SK-N-SH (cell line): ENCODE data around the gene LMOD2. TPM values are rescaled to one million over a fixed set of nuclear protein-coding genes. Genes with fewer than 3 reads are reported as not detected.

Source experiments
- CTCF ChIA-PET: fragments of 300-600, 350-600 bp; formaldehyde crosslinking; extraction: SDS; loops from one replicate; lab custom pipeline; 2021; lab: Yijun Ruan, JAX
- POLR2A ChIA-PET: fragments of 350-600 bp; sonication (Branson Sonifier 250); formaldehyde crosslinking; extraction: SDS; loops from one replicate; lab custom pipeline; 2020; ENCODE audit warnings: antibody characterized with exemption, inconsistent platforms; lab: Yijun Ruan, JAX
- DNase-seq: peaks from one replicate; pipeline ENCODE4 v3.0.0; 2012
- H2AFZ ChIP-seq: fragments of 200-600 bp; sonication (generic); 2 replicates; pipeline ENCODE4 v1.8.1; 2016; ENCODE audit warnings: antibody characterized with exemption, mild to moderate bottlenecking, low read depth
- H3F3A ChIP-seq: fragments of 200-600 bp; sonication (generic); replicated peaks from 2 replicates; pipeline ENCODE3; 2016; ENCODE audit warnings: antibody characterized with exemption, mild to moderate bottlenecking; ENCODE audit not compliant: insufficient read depth
- H3K27ac ChIP-seq, 2 experiments: fragments of 200-500 bp in 1 of 2; fragments of 200-600 bp in 1 of 2; sonication (Bioruptor generic) in 1 of 2; sonication (generic), shearing (Covaris generic) in 1 of 2; 2 replicates each; pipeline versions ENCODE4 v1.5.1 to v1.6.1; 2014 to 2016; ENCODE audit warnings: low read depth in 2 of 2, inconsistent platforms in 1 of 2, low read length in 1 of 2, mild to moderate bottlenecking in 1 of 2, mixed read lengths in 1 of 2
- H3K27me3 ChIP-seq: fragments of 200-600 bp; sonication (generic), shearing (Covaris generic); 2 replicates; pipeline ENCODE4 v1.6.1; 2016; ENCODE audit warnings: mixed run types; ENCODE audit not compliant: insufficient read depth
- H3K36me3 ChIP-seq, 2 experiments: fragments of 200-500 bp in 1 of 2; fragments of 200-600 bp in 1 of 2; sonication (Bioruptor generic) in 1 of 2; sonication (generic) in 1 of 2; replicated peaks in 1 of 2; 2 replicates each; pipeline versions ENCODE3 to v1.5.1; 2014 to 2016; ENCODE audit warnings: low read length in 1 of 2, mild to moderate bottlenecking in 1 of 2; ENCODE audit not compliant: insufficient read depth in 2 of 2, control insufficient read depth in 1 of 2
- H3K4me1 ChIP-seq, 2 experiments: fragments of 200-500 bp in 1 of 2; fragments of 200-600 bp in 1 of 2; sonication (Bioruptor generic) in 1 of 2; sonication (generic), shearing (Covaris generic) in 1 of 2; 2 replicates each; pipeline versions ENCODE4 v1.5.1 to v1.6.1; 2014 to 2016; ENCODE audit warnings: low read depth in 1 of 2, low read length in 1 of 2, mixed run types in 1 of 2; ENCODE audit not compliant: insufficient read depth in 2 of 2, control insufficient read depth in 1 of 2
- H3K4me2 ChIP-seq: fragments of 200-600 bp; sonication (generic), shearing (Covaris generic); 2 replicates; pipeline ENCODE4 v1.6.1; 2017; ENCODE audit warnings: mixed run types
- H3K4me3 ChIP-seq, 2 experiments: fragments of 200-500 bp in 1 of 2; fragments of 200-600 bp in 1 of 2; sonication (Bioruptor generic) in 1 of 2; sonication (generic), shearing (Covaris generic) in 1 of 2; 2 replicates each; pipeline versions ENCODE4 v1.5.1 to v1.8.1; 2014 to 2016; ENCODE audit warnings: low read depth in 2 of 2, inconsistent platforms in 1 of 2, low read length in 1 of 2, mild to moderate bottlenecking in 1 of 2, mixed read lengths in 1 of 2, moderate library complexity in 1 of 2
- H3K79me2 ChIP-seq: fragments of 200-600 bp; sonication (generic); 2 replicates; pipeline ENCODE4 v1.8.1; 2017; ENCODE audit warnings: mild to moderate bottlenecking; ENCODE audit not compliant: insufficient read depth
- H3K9ac ChIP-seq: fragments of 200-600 bp; sonication (generic); 2 replicates; pipeline ENCODE4 v1.6.1; 2017; ENCODE audit warnings: mixed run types
- H3K9me2 ChIP-seq: fragments of 200-600 bp; sonication (generic); 2 replicates; pipeline ENCODE4 v1.6.1; 2017; ENCODE audit warnings: mixed run types
- H3K9me3 ChIP-seq: fragments of 200-600 bp; sonication (generic); 2 replicates; pipeline ENCODE4 v1.6.1; 2017; ENCODE audit warnings: mixed run types, mild to moderate bottlenecking, moderate library complexity
- H4K20me1 ChIP-seq: fragments of 200-600 bp; sonication (generic); 2 replicates; pipeline ENCODE4 v1.6.1; 2017; ENCODE audit warnings: mild to moderate bottlenecking, mixed run types; ENCODE audit not compliant: insufficient read depth
- CHD2 ChIP-seq: fragments of 150-350 bp; IDR thresholded peaks from 2 replicates; pipeline ENCODE4 v1.6.1; 2018; ENCODE audit warnings: low read length; ENCODE audit not compliant: partially characterized antibody
- GABPA ChIP-seq: IDR thresholded peaks from 2 replicates; pipeline ENCODE4 v1.4.0; 2012; ENCODE audit warnings: low read depth, mild to moderate bottlenecking
- JUND ChIP-seq: IDR thresholded peaks from 2 replicates; pipeline ENCODE4 v1.4.0; 2012
- NRF1 ChIP-seq: IDR thresholded peaks from 2 replicates; pipeline ENCODE4 v1.6.1; 2012; ENCODE audit warnings: low read depth, mild to moderate bottlenecking, low read length
- PBX3 ChIP-seq: IDR thresholded peaks from 2 replicates; pipeline ENCODE4; 2012
- POLR2AphosphoS5 ChIP-seq: IDR thresholded peaks from 2 replicates; pipeline ENCODE4 v1.6.1; 2012; ENCODE audit warnings: low read depth, low read length
- REST ChIP-seq: IDR thresholded peaks from 2 replicates; pipeline ENCODE4 v1.6.1; 2012; ENCODE audit warnings: mild to moderate bottlenecking, low read depth, low read length, moderate library complexity
- YY1 ChIP-seq: IDR thresholded peaks from 2 replicates; pipeline ENCODE4 v1.4.0; 2012; ENCODE audit warnings: low read depth, mild to moderate bottlenecking
- WGBS: methylation state at CpG from one replicate; pipeline ENCODE4 v1.1.6; 2017; ENCODE audit warnings: low lambda C conversion rate; 5-methylcytosine and 5-hydroxymethylcytosine counted together
- polyA plus RNA-seq, 3 experiments: library from polyadenylated mRNA; depleted of rRNA; stranded (reverse); fragments of >200 nt; gene quantifications; 2 replicates each; pipeline ENCODE4 v1.2.3, GENCODE V29; 2012

Gene LMOD2
- polyA plus RNA-seq, 1 of the 3 experiments (the other 2 are of a cell fraction): not detected

- Histone ChIP-seq H3K36me3 (peaks cover 8 to 15% of the 10 kb centered on the region in 2 experiments), H2AFZ (no peak overlapping the region), H3K9ac (no peak overlapping the region), H3K4me3 (no peak overlapping the region), H3F3A (no peaks in the 10 kb centered on the region), H3K27ac (no peak overlapping the region), H3K9me2 (no peaks in the 10 kb centered on the region), H3K4me1 (peaks cover 0 to 17% of the 10 kb centered on the region in 2 experiments; a peak in 3 of 4 replicates), H3K79me2 (no peaks in the 10 kb centered on the region), H3K9me3 (no peaks in the 10 kb centered on the region), H3K4me2 (no peak overlapping the region), H3K27me3 (no peaks in the 10 kb centered on the region), H4K20me1 (no peaks in the 10 kb centered on the region)
- CTCF ChIA-PET: interaction anchor here (0.6 to 2.5 kb wide), 4 partner anchors 9 to 76 kb away, joined by 3 to 20 read pairs (median 4); no protein-coding TSS in a partner anchor
- POLR2A ChIA-PET: no interaction called here
- no peak for DNase-seq
- 90% methylated on average over 5 of the region's 5 CpGs for WGBS
- TF ChIP-seq CHD2 (no peak), YY1 (no peak), REST (no peak), POLR2AphosphoS5 (no peak), GABPA (no peak), NRF1 (no peak)
Measured at GRCh38 chr7:123673137-123673732, 17.6 kb downstream of the LMOD2 start.

GRCh38 chr7:123673752-123674398, 18.2 kb downstream of the LMOD2 start:
- CTCF ChIA-PET: interaction anchor here (0.6 to 2.5 kb wide), 6 partner anchors 8 to 102 kb away, joined by 3 to 20 read pairs (median 4); no protein-coding TSS in a partner anchor
- 100% methylated on average over 3 of the region's 3 CpGs for WGBS
- Histone ChIP-seq H4K20me1 (no peaks in the 10 kb centered on the region), H3K79me2 (no peaks in the 10 kb centered on the region), H3K4me1 (peaks cover 0 to 17% of the 10 kb centered on the region in 2 experiments; a peak in 3 of 4 replicates), H2AFZ (no peak overlapping the region), H3F3A (no peaks in the 10 kb centered on the region), H3K9me2 (no peaks in the 10 kb centered on the region), H3K4me3 (no peak overlapping the region), H3K27ac (peak overlapping the region in 1 of 2 experiments; percentile 14; a peak in 1 of 4 replicates), H3K4me2 (no peak overlapping the region), H3K9me3 (no peaks in the 10 kb centered on the region), H3K27me3 (no peaks in the 10 kb centered on the region), H3K36me3 (peaks cover 12 to 20% of the 10 kb centered on the region in 2 experiments), H3K9ac (no peak overlapping the region)
- no peak for DNase-seq
- POLR2A ChIA-PET: no interaction called here
- TF ChIP-seq JUND (peak; percentile 20; the same call in 1 of the 2 replicates), PBX3 (no peak)
